ENCODE data around the gene E2F8.
"Not testable (repeated sequence)": the region's sequence is repeated elsewhere in the genome, so short reads cannot be mapped to it uniquely, and the experiment has no call there.

E2F8 gene

DNA sequence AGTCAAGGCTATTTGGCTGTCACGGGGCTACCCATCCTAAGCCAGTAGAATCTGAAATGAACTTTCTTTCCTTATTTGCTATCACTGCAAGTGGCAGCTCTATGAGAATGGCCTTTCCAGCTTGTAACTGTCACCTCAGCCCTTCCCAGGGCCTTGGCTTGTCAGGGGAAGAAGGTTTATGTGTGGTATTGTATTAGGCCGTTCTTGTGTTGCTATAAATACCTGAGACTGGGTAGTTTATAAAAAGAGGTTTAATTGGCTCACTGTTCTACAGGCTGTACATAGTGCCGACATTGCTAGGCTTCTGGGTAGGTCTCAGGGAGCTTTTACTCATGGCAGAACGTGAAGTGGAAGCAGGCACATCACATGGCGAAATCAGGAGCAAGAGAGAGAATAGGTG, 26.8 kb upstream of the E2F8 start:
- DNase-seq (ENCODE audit: low read depth): no peak
- TF ChIP-seq, protein P1, sequence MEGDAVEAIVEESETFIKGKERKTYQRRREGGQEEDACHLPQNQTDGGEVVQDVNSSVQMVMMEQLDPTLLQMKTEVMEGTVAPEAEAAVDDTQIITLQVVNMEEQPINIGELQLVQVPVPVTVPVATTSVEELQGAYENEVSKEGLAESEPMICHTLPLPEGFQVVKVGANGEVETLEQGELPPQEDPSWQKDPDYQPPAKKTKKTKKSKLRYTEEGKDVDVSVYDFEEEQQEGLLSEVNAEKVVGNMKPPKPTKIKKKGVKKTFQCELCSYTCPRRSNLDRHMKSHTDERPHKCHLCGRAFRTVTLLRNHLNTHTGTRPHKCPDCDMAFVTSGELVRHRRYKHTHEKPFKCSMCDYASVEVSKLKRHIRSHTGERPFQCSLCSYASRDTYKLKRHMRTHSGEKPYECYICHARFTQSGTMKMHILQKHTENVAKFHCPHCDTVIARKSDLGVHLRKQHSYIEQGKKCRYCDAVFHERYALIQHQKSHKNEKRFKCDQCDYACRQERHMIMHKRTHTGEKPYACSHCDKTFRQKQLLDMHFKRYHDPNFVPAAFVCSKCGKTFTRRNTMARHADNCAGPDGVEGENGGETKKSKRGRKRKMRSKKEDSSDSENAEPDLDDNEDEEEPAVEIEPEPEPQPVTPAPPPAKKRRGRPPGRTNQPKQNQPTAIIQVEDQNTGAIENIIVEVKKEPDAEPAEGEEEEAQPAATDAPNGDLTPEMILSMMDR (IDR thresholded peaks at IDR 0.05; ENCODE audit: control insufficient read depth, insufficient read depth, low read depth, low read length, missing control alignments): no peak

DNA sequence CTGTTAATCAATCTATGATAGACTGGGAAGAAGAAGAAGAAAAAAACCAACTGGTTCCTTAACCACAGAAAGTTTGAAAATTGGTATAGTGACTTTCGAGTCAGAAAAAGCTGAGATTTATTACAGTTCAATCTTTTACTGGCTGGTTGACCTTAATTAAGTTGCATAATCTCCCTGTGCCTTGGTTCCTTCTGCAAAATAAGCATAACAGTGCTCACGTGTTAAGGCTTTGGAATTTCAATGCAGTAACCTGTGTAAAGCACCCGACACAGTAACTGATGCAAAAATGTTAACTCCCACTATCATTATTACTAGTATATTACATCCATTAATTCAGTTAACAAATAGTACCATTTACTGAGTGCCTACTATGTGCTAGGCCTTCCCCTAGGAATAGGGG, 22.6 kb upstream of the E2F8 start:
- no peak overlapping the region for H3K4me3 ChIP-seq (ENCODE audit: control insufficient read depth, low read depth, low read length)
- TF ChIP-seq, protein P1 (IDR thresholded peaks at IDR 0.05; ENCODE audit: control insufficient read depth, insufficient read depth, low read depth, low read length, missing control alignments): no peak
- no peak for DNase-seq (ENCODE audit: low read depth)

More for the DNA sequence above, 26.8 kb upstream of the E2F8 start:
- no peak overlapping the region for H3K4me3 ChIP-seq (ENCODE audit: control insufficient read depth, low read depth, low read length)

DNA sequence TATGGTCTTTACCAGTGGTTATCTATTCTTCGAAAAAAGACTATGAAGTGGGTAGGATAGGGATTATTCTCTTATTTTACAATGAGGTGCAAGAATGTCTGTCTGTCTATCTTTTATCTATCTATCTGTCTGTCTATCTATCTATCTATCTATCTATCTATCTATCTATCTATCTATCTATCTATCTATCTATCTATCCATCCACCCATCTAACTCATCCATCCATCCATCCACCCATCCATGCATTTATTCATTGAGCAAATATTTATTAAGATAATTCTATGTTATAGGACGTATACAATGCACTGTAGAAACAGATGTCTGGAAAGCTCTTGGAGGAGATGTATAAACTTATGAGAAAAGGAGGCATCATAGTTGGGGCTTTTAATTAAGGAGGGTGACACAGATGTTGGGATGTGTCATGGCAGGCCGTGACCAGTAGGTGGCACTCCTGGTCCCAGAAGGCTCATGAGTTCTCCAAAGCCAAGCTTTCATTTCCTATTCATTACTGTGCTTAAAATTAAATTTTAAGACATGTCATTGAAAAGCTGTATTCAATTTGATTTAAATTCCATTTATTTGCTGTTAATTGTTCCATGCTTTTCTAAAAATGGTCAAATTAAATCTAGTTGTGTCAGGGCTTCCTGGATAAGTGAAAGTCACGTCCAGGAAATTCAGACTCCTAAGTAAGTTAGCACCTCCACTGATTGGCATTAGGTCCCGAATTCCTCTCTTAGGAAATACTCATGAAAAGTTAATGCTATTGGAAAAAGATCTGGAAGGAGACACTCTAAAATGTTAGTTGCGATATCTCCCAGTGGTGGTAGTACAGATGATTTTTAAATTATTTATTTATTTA, 19.0 kb upstream of the E2F8 start:
- TF ChIP-seq, protein P1 (IDR thresholded peaks at IDR 0.05; ENCODE audit: control insufficient read depth, insufficient read depth, low read depth, low read length, missing control alignments): peak; percentile 92
- no peak overlapping the region for H3K4me3 ChIP-seq (ENCODE audit: control insufficient read depth, low read depth, low read length)
- DNase-seq (ENCODE audit: low read depth): no peak

DNA sequence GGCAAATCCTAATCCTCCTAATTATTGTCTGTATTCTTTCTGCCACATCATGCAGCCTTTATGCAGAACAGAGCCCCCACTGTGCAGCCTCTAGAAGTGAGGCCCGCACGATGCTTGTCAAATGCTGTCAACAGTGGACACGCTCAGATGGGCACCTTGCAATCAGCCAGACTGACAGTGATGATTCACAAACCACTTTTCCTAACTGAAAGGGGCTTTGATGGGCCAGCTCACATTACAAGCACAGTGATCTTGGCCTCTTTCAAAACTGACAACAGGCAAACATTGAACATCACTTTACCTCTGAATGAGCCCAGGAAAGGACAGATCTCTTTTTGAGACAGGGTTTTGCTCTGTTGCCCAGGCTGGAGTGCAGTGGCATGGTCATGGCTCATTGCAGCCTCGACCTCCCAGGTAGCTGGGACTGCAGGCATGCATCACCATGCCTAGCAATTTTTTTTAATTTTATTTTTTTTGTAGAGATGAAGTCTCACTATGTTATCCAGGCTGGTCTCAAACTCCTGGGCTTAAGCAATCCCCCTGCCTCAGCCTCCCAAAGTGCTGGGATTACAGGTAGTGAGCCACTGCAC, 18.0 kb upstream of the E2F8 start:
- DNase-seq (ENCODE audit: low read depth): no peak
- TF ChIP-seq, protein P1 (IDR thresholded peaks at IDR 0.05; ENCODE audit: control insufficient read depth, insufficient read depth, low read depth, low read length, missing control alignments): no peak
- H3K4me3 ChIP-seq (ENCODE audit: control insufficient read depth, low read depth, low read length): no peak overlapping the region

DNA sequence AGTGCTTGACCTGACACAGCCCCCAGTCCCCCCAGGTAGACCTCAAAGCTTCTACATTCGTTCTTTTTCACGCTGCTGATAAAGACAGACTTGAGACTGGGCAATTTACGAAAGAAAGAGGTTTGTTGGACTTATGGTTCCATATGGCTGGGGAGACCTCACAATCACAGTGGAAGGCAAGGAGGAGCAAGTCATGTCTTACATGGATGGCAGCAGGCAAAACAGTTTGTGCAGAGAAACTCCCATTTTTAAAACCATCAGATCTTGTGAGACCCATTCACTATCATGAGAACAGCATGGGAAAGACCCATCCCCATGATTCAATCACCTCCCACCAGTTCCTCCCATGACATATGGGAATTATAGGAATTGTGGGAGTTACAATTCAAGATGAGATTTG, 13.7 kb upstream of the E2F8 start:
- H3K4me3 ChIP-seq (ENCODE audit: control insufficient read depth, low read depth, low read length); DNase-seq (ENCODE audit: low read depth): not testable (repeated sequence)

DNA sequence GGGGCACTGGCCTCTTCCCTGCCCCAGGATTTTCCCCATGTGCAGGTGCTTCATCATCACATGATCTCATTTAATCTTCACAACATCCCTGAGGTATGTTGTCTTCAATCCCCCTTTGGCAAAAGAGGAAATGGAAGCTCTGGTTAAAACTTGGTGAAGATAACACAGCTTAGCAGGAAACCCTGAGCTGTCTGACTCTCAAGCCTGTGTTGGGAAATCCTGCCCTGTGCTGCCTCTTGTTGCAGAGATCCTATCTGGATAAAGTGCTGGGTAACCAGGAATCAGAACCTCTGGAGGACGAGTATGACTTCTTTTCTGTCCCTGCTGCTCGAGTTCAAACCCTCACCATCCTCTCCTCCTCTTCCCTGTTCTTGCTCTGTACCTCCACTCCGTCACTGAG, 13.1 kb upstream of the E2F8 start:
- TF ChIP-seq, protein P1 (IDR thresholded peaks at IDR 0.05; ENCODE audit: control insufficient read depth, insufficient read depth, low read depth, low read length, missing control alignments): no peak
- DNase-seq (ENCODE audit: low read depth): no peak
- no peak overlapping the region for H3K4me3 ChIP-seq (ENCODE audit: control insufficient read depth, low read depth, low read length)

DNA sequence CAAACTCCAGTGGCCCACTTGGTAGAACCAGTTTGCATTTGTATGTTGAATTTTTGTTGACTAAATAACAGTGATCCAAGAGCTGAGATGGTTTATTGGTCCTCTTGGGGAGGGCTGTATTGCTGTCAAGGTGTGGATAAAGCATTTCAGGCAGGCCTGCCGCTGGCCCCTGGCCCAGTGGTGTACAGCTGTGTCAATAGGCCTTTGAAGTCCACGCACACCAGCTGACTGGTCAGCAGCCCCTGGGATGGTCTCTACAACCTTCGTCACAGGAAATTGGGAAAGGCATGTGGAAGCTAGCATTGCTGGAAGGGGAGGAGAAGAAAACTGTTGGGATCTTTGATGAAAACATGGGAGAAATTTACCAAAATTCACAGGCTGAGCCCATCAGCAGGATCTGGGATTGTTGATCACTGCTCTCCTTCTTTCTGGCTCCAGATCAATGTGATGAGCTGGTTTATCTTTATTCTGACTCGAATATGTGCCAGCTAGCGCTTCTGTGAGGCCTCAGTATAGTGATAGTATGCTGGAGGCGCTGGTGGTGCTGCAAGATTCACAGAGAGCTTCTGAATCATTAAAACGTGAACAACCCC, 12.5 kb upstream of the E2F8 start:
- no peak overlapping the region for H3K4me3 ChIP-seq (ENCODE audit: control insufficient read depth, low read depth, low read length)
- TF ChIP-seq, protein P1 (IDR thresholded peaks at IDR 0.05; ENCODE audit: control insufficient read depth, insufficient read depth, low read depth, low read length, missing control alignments): no peak
- no peak for DNase-seq (ENCODE audit: low read depth)
